Measurements from ENCODE around the gene GORASP1.

Gene GORASP1

GRCh38 chr3:39140341-39140971 lies 33.0 kb upstream of the GORASP1 start:
- DNase-seq, result no peak

- no peak for DNase-seq
Observed at GRCh38 chr3:39139442-39139841, 32.0 kb upstream of the GORASP1 start.

DNA sequence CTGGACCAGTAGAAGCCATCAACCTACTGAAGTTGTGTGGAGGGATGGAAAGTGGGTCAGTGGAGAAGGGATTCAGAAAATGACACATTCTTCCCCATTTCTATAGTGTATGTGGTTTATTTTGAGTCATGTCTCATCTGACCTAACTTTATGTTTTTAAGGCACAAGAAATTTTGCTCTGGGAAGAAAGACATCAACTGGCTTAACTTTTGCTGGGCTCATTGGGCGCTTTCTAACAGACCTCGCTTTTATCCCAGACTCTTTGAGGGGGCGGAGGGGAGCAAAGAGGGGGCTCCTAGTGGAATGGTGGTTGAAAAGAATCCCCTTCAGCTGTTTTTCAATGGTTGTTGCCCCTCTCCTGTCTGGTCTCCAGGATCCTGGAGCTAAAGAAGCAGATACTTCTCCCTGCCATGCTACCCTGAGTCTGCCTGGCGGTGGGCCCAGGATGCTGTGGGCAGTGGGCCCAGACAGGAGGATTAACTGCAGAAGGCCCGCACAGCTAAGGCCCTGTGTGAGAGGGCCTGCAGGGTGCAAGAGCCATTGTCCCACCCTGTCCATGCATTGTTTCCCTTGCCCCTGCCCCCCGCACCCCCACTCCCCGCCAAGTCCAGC lies 31.5 kb upstream of the GORASP1 start:
- no peak for DNase-seq

- DNase-seq, result no peak
Observed at GRCh38 chr3:39137991-39138803, 30.8 kb upstream of the GORASP1 start.

DNA sequence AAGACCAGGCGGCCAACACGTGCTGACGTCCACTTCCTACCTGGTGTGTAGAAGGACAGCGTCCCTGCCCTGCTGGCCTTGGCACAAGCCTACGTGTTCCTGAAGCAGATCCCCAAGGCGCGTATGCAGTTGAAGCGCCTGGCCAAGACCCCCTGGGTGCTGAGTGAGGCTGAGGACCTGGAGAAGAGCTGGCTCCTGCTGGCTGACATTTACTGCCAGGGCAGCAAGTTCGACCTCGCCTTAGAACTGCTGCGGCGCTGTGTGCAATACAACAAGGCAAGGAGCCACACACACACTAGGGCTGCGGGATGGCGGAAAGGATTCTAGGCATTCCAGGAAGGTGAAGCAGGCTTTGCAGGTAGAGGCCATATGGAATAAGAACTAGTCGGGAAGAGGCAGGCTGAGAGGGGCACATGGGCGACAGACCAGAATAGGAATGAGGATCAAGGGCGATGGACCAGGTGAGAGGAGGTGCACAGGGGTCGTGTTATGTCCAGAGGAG lies 30.1 kb upstream of the GORASP1 start:
- DNase-seq, result no peak

- no peak for DNase-seq
Observed at GRCh38 chr3:39136533-39137434, 29.4 kb upstream of the GORASP1 start.

DNA sequence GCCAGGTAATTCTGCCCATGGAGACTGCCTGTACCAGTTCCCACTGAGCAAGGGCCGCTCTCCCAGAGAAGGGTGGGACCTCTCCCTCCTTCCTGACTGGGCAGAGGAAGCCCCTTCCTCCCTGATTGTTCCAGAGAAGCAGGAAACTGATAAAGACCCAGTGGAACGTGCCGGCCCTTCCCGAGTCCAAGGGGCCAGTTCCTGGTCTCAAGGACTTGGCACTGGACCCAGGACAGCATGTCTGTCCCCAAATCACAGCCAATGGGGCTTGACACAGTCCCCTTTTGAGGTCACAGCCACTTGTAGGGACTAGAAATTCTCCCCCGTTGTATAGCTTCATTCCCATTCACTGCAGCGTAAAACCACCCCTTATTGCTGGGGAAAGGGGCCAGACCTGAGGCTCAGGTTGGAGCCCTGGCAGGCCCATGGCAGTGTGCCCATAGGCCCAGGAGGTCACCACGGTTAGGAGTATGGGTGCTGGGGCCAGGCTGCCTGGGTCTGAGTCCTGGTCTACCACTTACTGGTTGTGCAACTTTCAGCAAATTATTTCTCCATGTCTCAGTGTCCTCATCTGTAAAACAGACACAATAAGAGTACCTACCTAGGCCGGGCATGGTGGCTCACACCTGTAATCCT lies 27.9 kb upstream of the GORASP1 start:
- no peak for DNase-seq

DNA sequence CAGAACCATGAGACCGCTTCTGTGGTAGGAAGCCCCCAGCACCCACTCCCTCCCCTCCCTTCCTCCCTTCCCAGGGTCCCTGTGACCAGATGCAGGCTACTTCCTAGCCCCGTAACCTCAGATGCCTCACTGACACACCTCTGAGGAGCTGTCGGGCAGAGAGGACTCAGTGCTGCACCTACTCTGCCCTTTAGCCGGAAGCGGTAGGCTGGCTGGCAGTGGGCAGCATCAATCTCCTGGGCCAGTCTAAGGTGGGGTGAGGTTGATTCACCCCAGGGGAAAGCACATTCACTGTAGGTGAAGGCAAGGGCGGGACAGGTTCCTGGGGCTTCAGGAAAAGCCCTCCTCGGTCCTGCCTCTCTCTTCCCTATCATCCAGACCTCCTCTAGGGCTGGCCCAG lies 26.9 kb upstream of the GORASP1 start:
- DNase-seq, result no peak

GRCh38 chr3:39133822-39134221 lies 26.4 kb upstream of the GORASP1 start:
- no peak for DNase-seq

- no peak for DNase-seq
Observed at GRCh38 chr3:39133093-39133490, 25.7 kb upstream of the GORASP1 start.

- DNase-seq, result no peak
Observed at GRCh38 chr3:39132096-39133092, 25.0 kb upstream of the GORASP1 start.

GRCh38 chr3:39130693-39131265 lies 23.4 kb upstream of the GORASP1 start:
- no peak for DNase-seq

- DNase-seq, result no peak
Observed at GRCh38 chr3:39130026-39130425, 22.6 kb upstream of the GORASP1 start.

- DNase-seq, result no peak
Observed at GRCh38 chr3:39128951-39129350, 21.5 kb upstream of the GORASP1 start.

- no peak for DNase-seq
Observed at GRCh38 chr3:39127908-39128304, 20.5 kb upstream of the GORASP1 start.

DNA sequence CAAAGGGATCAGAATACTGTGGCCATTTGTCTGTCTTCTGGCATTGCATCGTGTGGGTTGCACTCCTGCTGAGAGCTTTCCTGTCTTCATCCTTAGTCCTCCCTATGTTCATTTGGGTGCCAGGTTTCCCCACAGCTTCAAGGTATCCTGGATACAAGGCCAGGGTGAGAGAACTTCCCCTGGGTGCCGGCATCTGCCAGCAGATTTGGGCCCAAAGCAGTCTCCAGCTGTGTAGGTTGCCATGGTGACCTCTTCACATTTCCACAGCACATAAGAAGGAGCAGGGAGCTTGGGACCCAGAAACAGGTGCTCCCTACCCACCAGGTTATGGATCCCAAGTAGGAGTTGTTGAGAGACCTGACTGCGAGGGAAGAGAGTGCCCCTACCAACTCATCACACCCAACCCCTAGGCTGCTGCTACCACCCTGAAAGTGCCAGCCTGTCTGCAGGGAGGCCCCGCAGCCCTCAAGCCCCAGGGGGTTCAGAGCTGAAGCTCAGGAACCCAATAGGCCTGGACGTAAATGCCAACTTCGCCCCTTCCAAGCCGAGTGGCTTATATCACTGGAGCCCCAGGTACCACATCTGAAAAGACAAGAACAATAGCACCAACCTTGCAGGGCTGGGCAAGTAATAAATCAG lies 20.0 kb upstream of the GORASP1 start:
- no peak for DNase-seq

DNA sequence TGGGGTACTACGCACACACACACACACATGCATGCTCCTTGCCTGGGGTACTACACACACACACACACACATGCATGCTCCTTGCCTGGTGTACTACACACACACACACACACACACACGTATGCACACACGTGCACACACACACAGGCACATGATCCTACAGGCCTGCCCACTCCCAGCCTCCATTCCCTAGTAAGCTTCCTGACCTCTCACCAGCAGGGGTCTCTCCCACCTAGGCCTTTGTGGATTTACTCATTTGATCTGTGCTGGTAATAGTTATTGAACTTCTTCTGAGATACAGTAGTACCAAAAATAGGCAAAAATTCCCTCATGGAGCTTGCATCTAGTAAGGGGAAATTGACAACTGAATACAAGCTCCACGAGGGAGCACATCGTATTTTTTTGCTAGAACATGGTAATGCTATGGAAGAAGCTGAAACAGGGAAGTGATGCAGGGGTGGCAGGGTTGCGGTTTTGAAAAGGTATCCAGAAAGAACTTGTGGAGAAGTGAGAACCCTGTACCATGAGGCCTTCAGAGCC lies 19.2 kb upstream of the GORASP1 start:
- no peak for DNase-seq

DNA sequence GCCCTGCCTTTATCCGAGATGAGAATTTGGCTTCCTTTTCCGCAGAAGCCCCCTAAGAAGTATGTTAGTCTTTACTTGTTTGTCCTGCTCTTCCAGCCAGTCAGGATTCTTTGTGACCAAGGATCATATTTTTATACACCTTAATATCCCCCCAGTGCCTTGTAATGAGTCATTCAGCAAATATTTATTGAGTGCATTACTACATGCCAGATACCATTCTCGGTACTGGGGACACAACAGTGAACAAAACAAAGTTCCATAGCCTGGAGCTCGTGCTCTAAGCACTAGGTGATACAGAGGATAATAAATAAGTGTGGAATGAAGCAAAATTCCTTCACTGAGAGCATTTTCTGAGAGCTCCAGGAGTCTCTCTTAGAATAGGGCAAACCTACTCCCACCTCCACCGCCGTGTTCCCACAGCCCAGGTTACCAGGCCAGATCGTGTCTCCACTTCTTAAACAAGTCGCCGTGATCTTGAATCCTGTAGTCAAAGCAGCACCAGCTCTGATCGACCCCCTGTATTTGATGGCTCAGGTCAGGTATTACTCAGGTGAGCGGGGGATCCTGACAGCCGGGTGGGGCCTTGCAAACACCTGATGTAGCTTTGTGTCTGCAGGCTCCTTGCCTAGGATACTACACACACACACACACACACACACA lies 18.5 kb upstream of the GORASP1 start:
- DNase-seq, result no peak
